H1 (cell line): ENCODE data around the gene ALLC. TPM values are rescaled to one million over a fixed set of nuclear protein-coding genes. Genes with fewer than 3 reads are reported as not detected.

Experiments used
- CTCF ChIA-PET: fragments of 300-600 bp; sonication (Branson Sonifier 250); formaldehyde crosslinking; loops from one replicate; lab custom pipeline; 2021; ENCODE audit not compliant: partially characterized antibody; lab: Charles Lee
- POLR2A ChIA-PET: fragments of 300-600 bp; sonication (Branson Sonifier 250); formaldehyde crosslinking; loops from one replicate; lab custom pipeline; 2021; ENCODE audit warnings: inconsistent platforms; ENCODE audit not compliant: partially characterized antibody; lab: Charles Lee
- DNase-seq, 2 experiments: peaks; one replicate each; pipeline versions ENCODE4 v3.0.0 to v3.0.0-alpha.2; 2010 to 2022; ENCODE audit warnings: low spot score in 2 of 2, low read depth in 1 of 2, mixed read lengths in 1 of 2
- FAIRE-seq: peaks from 2 replicates; lab custom pipeline; 2011; peaks lifted over from hg19 to GRCh38; lab: Jason Lieb, UNC
- H2AFZ ChIP-seq: 2 replicates; pipeline ENCODE4 v1.8.1; 2012; ENCODE audit warnings: low read length, inconsistent platforms
- H2AK5ac ChIP-seq: 2 replicates; pipeline ENCODE4 v1.6.1; 2013; ENCODE audit warnings: low read depth, low read length
- H2BK120ac ChIP-seq: replicated peaks from 2 replicates; pipeline ENCODE3; 2013; ENCODE audit warnings: low read depth, low read length, inconsistent platforms
- H2BK12ac ChIP-seq: 2 replicates; pipeline ENCODE4 v1.6.1; 2013; ENCODE audit warnings: low read depth, low read length
- H2BK15ac ChIP-seq: 2 replicates; pipeline ENCODE4 v1.6.1; 2013; ENCODE audit warnings: low read length
- H2BK20ac ChIP-seq: 2 replicates; pipeline ENCODE4 v1.6.1; 2013; ENCODE audit warnings: low read length
- H2BK5ac ChIP-seq: 2 replicates; pipeline ENCODE4 v1.6.1; 2013; ENCODE audit warnings: low read depth, low read length
- H3K14ac ChIP-seq: 2 replicates; pipeline ENCODE4 v1.6.1; 2013; ENCODE audit warnings: inconsistent platforms; ENCODE audit not compliant: insufficient read length
- H3K18ac ChIP-seq: 2 replicates; pipeline ENCODE4 v1.6.1; 2013; ENCODE audit warnings: low read length; ENCODE audit errors: extremely low read depth
- H3K23ac ChIP-seq: 2 replicates; pipeline ENCODE4 v1.6.1; 2013; ENCODE audit warnings: inconsistent platforms; ENCODE audit not compliant: insufficient read length
- H3K23me2 ChIP-seq: 2 replicates; pipeline ENCODE4 v1.6.1; 2013; ENCODE audit warnings: low read depth, low read length
- H3K27ac ChIP-seq: 2 replicates; pipeline ENCODE4 v1.6.1; 2011; ENCODE audit warnings: low read depth, low read length, inconsistent platforms
- H3K27me3 ChIP-seq, 4 experiments: replicated peaks in 1 of 4; 1 replicate in 1 of 4; 2 replicates in 3 of 4; pipeline versions ENCODE4 v1.6.1 to v1.8.1; 2011 to 2013; ENCODE audit warnings: low read length in 3 of 4, mild to moderate bottlenecking in 3 of 4, inconsistent platforms in 2 of 4, mixed read lengths in 2 of 4, moderate library complexity in 1 of 4; ENCODE audit not compliant: control insufficient read depth in 3 of 4, insufficient read depth in 3 of 4; ENCODE audit errors: extremely low read depth in 1 of 4
- H3K36me3 ChIP-seq, 4 experiments: 2 replicates each; pipeline versions ENCODE4 v1.6.1 to v1.8.1; 2011 to 2013; ENCODE audit warnings: mild to moderate bottlenecking in 4 of 4, low read length in 3 of 4, moderate library complexity in 2 of 4, control low read depth in 1 of 4, inconsistent platforms in 1 of 4; ENCODE audit not compliant: insufficient read depth in 4 of 4, control insufficient read depth in 2 of 4
- H3K4ac ChIP-seq: replicated peaks from 2 replicates; pipeline ENCODE3; 2013; ENCODE audit warnings: low read length, low read depth, mixed read lengths, inconsistent platforms; ENCODE audit not compliant: insufficient read length
- H3K4me1 ChIP-seq, 4 experiments: replicated peaks in 1 of 4; 1 replicate in 1 of 4; 2 replicates in 3 of 4; pipeline versions ENCODE4 v1.6.1 to v1.8.1; 2011 to 2013; ENCODE audit warnings: low read length in 3 of 4, inconsistent platforms in 2 of 4, mixed read lengths in 1 of 4; ENCODE audit not compliant: insufficient read depth in 4 of 4, control insufficient read depth in 3 of 4
- H3K4me2 ChIP-seq, 2 experiments: 2 replicates each; pipeline versions ENCODE4 v1.6.1 to v1.8.1; 2011 to 2013; ENCODE audit warnings: low read depth in 2 of 2, low read length in 2 of 2, control low read depth in 1 of 2, inconsistent platforms in 1 of 2, mild to moderate bottlenecking in 1 of 2; ENCODE audit not compliant: insufficient read depth in 1 of 2
- H3K4me3 ChIP-seq, 4 experiments: fragments of 200-600, 300-600 bp in 1 of 4; sonication (generic), shearing (Covaris generic), sonication (Bioruptor Twin) in 1 of 4; 2 replicates each; pipeline versions ENCODE4 v1.5.1 to v1.8.1; 2011 to 2016; ENCODE audit warnings: low read length in 4 of 4, low read depth in 3 of 4, control low read depth in 2 of 4, inconsistent platforms in 2 of 4, mild to moderate bottlenecking in 2 of 4, mixed read lengths in 1 of 4, moderate library complexity in 1 of 4; ENCODE audit not compliant: insufficient read depth in 2 of 4; ENCODE audit errors: extremely low read depth in 1 of 4
- H3K56ac ChIP-seq: replicated peaks from 2 replicates; pipeline ENCODE3; 2013; ENCODE audit warnings: low read depth, mild to moderate bottlenecking, mixed read lengths, low read length, inconsistent platforms; ENCODE audit not compliant: insufficient read length
- H3K79me1 ChIP-seq: 2 replicates; pipeline ENCODE4 v1.6.1; 2013; ENCODE audit warnings: low read depth, low read length, control low read depth
- H3K79me2 ChIP-seq, 2 experiments: 2 replicates each; pipeline versions ENCODE4 v1.6.1 to v1.8.1; 2012 to 2013; ENCODE audit warnings: low read length in 2 of 2, mild to moderate bottlenecking in 2 of 2, inconsistent platforms in 1 of 2; ENCODE audit not compliant: insufficient read depth in 2 of 2, control insufficient read depth in 1 of 2
- H3K9ac ChIP-seq, 4 experiments: replicated peaks in 1 of 4; 1 replicate in 1 of 4; 2 replicates in 3 of 4; pipeline versions ENCODE4 v1.6.1 to v1.8.1; 2011 to 2013; ENCODE audit warnings: low read depth in 3 of 4, low read length in 3 of 4, control low read depth in 2 of 4, mild to moderate bottlenecking in 2 of 4, moderate library complexity in 2 of 4, inconsistent platforms in 1 of 4; ENCODE audit errors: extremely low read depth in 1 of 4
- H3K9me3 ChIP-seq, 2 experiments: 2 replicates each; pipeline versions ENCODE4 v1.6.1 to v1.8.1; 2012 to 2013; ENCODE audit warnings: mild to moderate bottlenecking in 2 of 2, moderate library complexity in 2 of 2, control low read depth in 1 of 2, inconsistent platforms in 1 of 2, low read depth in 1 of 2, low read length in 1 of 2, mixed read lengths in 1 of 2; ENCODE audit not compliant: insufficient read depth in 2 of 2
- H4K20me1 ChIP-seq, 2 experiments: replicated peaks in 1 of 2; 2 replicates each; pipeline versions ENCODE3 to v1.8.1; 2011 to 2013; ENCODE audit warnings: inconsistent platforms in 2 of 2, low read length in 2 of 2, mild to moderate bottlenecking in 1 of 2; ENCODE audit not compliant: insufficient read depth in 2 of 2, control insufficient read depth in 1 of 2
- H4K5ac ChIP-seq: 2 replicates; pipeline ENCODE4 v1.6.1; 2013; ENCODE audit warnings: low read length, low read depth, mixed read lengths, inconsistent platforms; ENCODE audit not compliant: insufficient read length
- H4K8ac ChIP-seq: 2 replicates; pipeline ENCODE4 v1.8.0; 2013; ENCODE audit warnings: mild to moderate bottlenecking, moderate library complexity, low read length, inconsistent platforms; ENCODE audit not compliant: insufficient read depth; ENCODE audit errors: extremely low read depth
- H4K91ac ChIP-seq: replicated peaks from 2 replicates; pipeline ENCODE3; 2013; ENCODE audit warnings: low read length, mixed read lengths, inconsistent platforms; ENCODE audit not compliant: insufficient read length
- CEBPB ChIP-seq: IDR thresholded peaks from 2 replicates; pipeline ENCODE4 v1.6.1; 2012; ENCODE audit warnings: low read depth, low read length
- HDAC2 ChIP-seq, 2 experiments: fragments of 300-600 bp in 1 of 2; sonication (generic) in 1 of 2; IDR thresholded peaks; 2 replicates each; pipeline ENCODE4 v1.6.1; 2011 to 2012; ENCODE audit warnings: low read depth in 2 of 2, low read length in 2 of 2, mild to moderate bottlenecking in 2 of 2, moderate library complexity in 2 of 2, borderline replicate concordance in 1 of 2, inconsistent platforms in 1 of 2
- POLR2AphosphoS5 ChIP-seq: IDR thresholded peaks from 2 replicates; pipeline ENCODE4 v1.6.1; 2011; ENCODE audit warnings: low read depth, low read length
- RAD21 ChIP-seq, 2 experiments: IDR thresholded peaks in 1 of 2; conservative IDR thresholded peaks in 1 of 2; 2 replicates each; pipeline ENCODE4 v1.6.1; 2011; ENCODE audit warnings: low read depth in 2 of 2, low read length in 2 of 2, improper control_type of control experiment in 1 of 2, inconsistent platforms in 1 of 2, mild to moderate bottlenecking in 1 of 2, moderate library complexity in 1 of 2
- TCF12 ChIP-seq: IDR thresholded peaks from 2 replicates; pipeline ENCODE4 v1.6.1; 2011; ENCODE audit warnings: low read depth, mild to moderate bottlenecking, low read length
- polyA plus RNA-seq, 7 experiments: library from polyadenylated mRNA; depleted of rRNA in 3 of 7; stranded (reverse) in 5 of 7; unstranded in 2 of 7; fragments of >200 nt in 5 of 7; fragments of 200-250 nt in 2 of 7; gene quantifications; 1 replicate in 5 of 7; 2 replicates in 1 of 7; 4 replicates in 1 of 7; pipeline versions ENCODE4 v1.2.1 to v1.2.3, GENCODE V29; 2011 to 2013; ENCODE audit warnings: missing spikeins in 2 of 7, mixed read lengths in 2 of 7
- total RNA-seq: library from RNA; stranded (reverse); fragmentation: NEBNext Ultra II Directional; extraction: Animal tissue kit (Norgen Biotek cat#: 25700); gene quantifications from 2 replicates; pipeline ENCODE4 v1.2.1, GENCODE V29; 2021
- TF ChIP-seq, protein P1 (sequence below), 3 experiments: IDR thresholded peaks; 1 replicate in 2 of 3; 2 replicates in 1 of 3; pipeline versions ENCODE4 v1.5.1 to v1.6.1; 2011; ENCODE audit warnings: low read length in 3 of 3, mild to moderate bottlenecking in 3 of 3, inconsistent platforms in 2 of 3, low read depth in 1 of 3, moderate library complexity in 1 of 3; ENCODE audit not compliant: insufficient read depth in 1 of 3; ENCODE audit errors: control extremely low read depth in 1 of 3

Gene ALLC
- total and polyA plus RNA-seq, 2 of the 8 experiments (the other 6 are each of a cell fraction or from before 2014, with no cell fraction given): not detected

DNA sequence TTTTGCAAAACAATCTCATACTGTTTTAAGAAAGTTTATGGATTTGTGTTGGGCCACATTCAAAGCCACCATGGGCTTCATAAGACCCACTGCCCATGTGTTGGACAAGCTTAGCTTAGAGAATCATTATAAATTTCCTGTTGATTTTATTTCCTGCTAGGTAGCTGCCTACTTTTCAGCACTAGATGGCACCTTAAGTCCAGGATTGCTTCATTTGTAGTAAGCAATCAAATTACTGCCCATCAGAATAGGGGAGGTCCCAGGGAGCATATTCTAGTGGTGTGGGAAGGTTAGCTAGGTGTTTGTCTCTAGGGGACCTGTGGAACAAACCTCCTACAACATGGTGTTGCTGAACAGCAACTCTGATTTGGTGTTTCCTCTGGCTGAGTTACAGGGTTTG lies 34.4 kb downstream of the ALLC start:
- H2BK5ac ChIP-seq: no peak overlapping the region
- H4K8ac ChIP-seq: 0 out of 2 replicates have a peak overlapping the region, but pooled peaks have one; percentile 14
- H4K5ac ChIP-seq: no peak overlapping the region
- no peak overlapping the region for H3K56ac ChIP-seq
- TF ChIP-seq HDAC2 (IDR thresholded peaks at IDR 0.05; ENCODE audit: borderline replicate concordance in 1 of 2, low read depth in 2 of 2, low read length in 2 of 2) (no peak), TCF12 (no peak), RAD21 (IDR thresholded peaks at IDR 0.05 in 1 of 2, conservative IDR thresholded peaks at IDR 0.05 in 1 of 2; ENCODE audit: low read depth in 2 of 2, low read length in 2 of 2) (peak; percentile 94), CEBPB (peak; percentile 58; the same call in 1 of the 2 replicates), POLR2AphosphoS5 (no peak)
- TF ChIP-seq, protein P1, sequence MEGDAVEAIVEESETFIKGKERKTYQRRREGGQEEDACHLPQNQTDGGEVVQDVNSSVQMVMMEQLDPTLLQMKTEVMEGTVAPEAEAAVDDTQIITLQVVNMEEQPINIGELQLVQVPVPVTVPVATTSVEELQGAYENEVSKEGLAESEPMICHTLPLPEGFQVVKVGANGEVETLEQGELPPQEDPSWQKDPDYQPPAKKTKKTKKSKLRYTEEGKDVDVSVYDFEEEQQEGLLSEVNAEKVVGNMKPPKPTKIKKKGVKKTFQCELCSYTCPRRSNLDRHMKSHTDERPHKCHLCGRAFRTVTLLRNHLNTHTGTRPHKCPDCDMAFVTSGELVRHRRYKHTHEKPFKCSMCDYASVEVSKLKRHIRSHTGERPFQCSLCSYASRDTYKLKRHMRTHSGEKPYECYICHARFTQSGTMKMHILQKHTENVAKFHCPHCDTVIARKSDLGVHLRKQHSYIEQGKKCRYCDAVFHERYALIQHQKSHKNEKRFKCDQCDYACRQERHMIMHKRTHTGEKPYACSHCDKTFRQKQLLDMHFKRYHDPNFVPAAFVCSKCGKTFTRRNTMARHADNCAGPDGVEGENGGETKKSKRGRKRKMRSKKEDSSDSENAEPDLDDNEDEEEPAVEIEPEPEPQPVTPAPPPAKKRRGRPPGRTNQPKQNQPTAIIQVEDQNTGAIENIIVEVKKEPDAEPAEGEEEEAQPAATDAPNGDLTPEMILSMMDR (IDR thresholded peaks at IDR 0.05; ENCODE audit: control extremely low read depth in 1 of 3, insufficient read depth in 1 of 3, low read depth in 1 of 3, low read length in 3 of 3): peak in 2 of 3 experiments; percentile 67 to 75; a peak in 3 of 4 replicates
- no peak overlapping the region for H3K4me2 ChIP-seq
- H3K27me3 ChIP-seq: no peaks in the 10 kb centered on the region; a peak in 1 of 7 replicates
- H2AFZ ChIP-seq: 0 out of 2 replicates have a peak overlapping the region, but pooled peaks have one; percentile 4
- 0 out of 2 replicates have a peak overlapping the region, but pooled peaks have one; percentile 32 for H2BK20ac ChIP-seq
- H3K23ac ChIP-seq: no peak overlapping the region
- CTCF ChIA-PET: interaction anchor here (0.5 to 3.9 kb wide), 30 partner anchors 9 to 1903 kb away, joined by 3 to 24 read pairs (median 4); no protein-coding TSS in a partner anchor
- no peaks in the 10 kb centered on the region for H3K79me2 ChIP-seq
- no peak overlapping the region for H2BK120ac ChIP-seq
- H3K4me3 ChIP-seq: no peak overlapping the region
- H3K79me1 ChIP-seq: no peaks in the 10 kb centered on the region
- H4K20me1 ChIP-seq: no peaks in the 10 kb centered on the region
- no peaks in the 10 kb centered on the region for H3K23me2 ChIP-seq
- no peak overlapping the region for H2BK12ac ChIP-seq
- peaks cover 0 to 2% of the 10 kb centered on the region in 2 experiments; a peak in 1 of 4 replicates for H3K9me3 ChIP-seq
- no peak overlapping the region for H2AK5ac ChIP-seq
- H3K14ac ChIP-seq: no peak overlapping the region
- no peak overlapping the region for H3K18ac ChIP-seq
- no peaks in the 10 kb centered on the region for H3K4me1 ChIP-seq
- peak overlapping the region; percentile 81; the same call in 1 of the 2 replicates for H2BK15ac ChIP-seq
- H3K9ac ChIP-seq: no peak overlapping the region
- POLR2A ChIA-PET: no interaction called here
- FAIRE-seq: peak; percentile 76
- H3K4ac ChIP-seq: no peak overlapping the region
- no peak overlapping the region for H3K27ac ChIP-seq
- no peaks in the 10 kb centered on the region for H3K36me3 ChIP-seq
- peak in 1 of 2 experiments; percentile 48 for DNase-seq
- no peak overlapping the region for H4K91ac ChIP-seq
